ENCODE measurements around the gene FAM200C.

- TF ChIP-seq, protein P1, sequence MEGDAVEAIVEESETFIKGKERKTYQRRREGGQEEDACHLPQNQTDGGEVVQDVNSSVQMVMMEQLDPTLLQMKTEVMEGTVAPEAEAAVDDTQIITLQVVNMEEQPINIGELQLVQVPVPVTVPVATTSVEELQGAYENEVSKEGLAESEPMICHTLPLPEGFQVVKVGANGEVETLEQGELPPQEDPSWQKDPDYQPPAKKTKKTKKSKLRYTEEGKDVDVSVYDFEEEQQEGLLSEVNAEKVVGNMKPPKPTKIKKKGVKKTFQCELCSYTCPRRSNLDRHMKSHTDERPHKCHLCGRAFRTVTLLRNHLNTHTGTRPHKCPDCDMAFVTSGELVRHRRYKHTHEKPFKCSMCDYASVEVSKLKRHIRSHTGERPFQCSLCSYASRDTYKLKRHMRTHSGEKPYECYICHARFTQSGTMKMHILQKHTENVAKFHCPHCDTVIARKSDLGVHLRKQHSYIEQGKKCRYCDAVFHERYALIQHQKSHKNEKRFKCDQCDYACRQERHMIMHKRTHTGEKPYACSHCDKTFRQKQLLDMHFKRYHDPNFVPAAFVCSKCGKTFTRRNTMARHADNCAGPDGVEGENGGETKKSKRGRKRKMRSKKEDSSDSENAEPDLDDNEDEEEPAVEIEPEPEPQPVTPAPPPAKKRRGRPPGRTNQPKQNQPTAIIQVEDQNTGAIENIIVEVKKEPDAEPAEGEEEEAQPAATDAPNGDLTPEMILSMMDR (IDR thresholded peaks at IDR 0.05): no peak
- TF ChIP-seq POLR2A (IDR thresholded peaks at IDR 0.05) (no peak), POLR2AphosphoS5 (IDR thresholded peaks at IDR 0.05; ENCODE audit: insufficient read depth in 1 of 2, low read depth in 1 of 2) (no peak)
Measured at GRCh38 chr5:160356550-160357347, 43.1 kb downstream of the FAM200C start.

All from vagina (tissue), 2 donors.